Central memory CD8-positive, alpha-beta T cell (primary cell): ENCODE data around the gene SLC45A3.
A peak's percentile ranks its signal among the peaks of the same experiment; 100 is the strongest.

Experiments used
- ATAC-seq: fragments of 150-1000 bp; cut with Tn5 transposase; replicated peaks from 2 replicates; pipeline ENCODE4 v1.10.0; 2022; ENCODE audit warnings: mild to moderate bottlenecking, moderate FRiP score, moderate number of reproducible peaks; ENCODE audit not compliant: poor library complexity, severe bottlenecking; ENCODE audit errors: extremely low read depth
- DNase-seq, 2 donors: peaks; one replicate each; pipeline ENCODE4 v3.0.0; 2021; ENCODE audit warnings: low spot score in 2 of 2
- H3K27ac Mint-ChIP-seq: one replicate; pipeline ENCODE4 v1.8.0; 2022; ENCODE audit warnings: low read depth, mild to moderate bottlenecking, moderate library complexity, mixed read lengths
- H3K27me3 Mint-ChIP-seq: one replicate; pipeline ENCODE4 v1.8.0; 2022; ENCODE audit warnings: mixed read lengths
- H3K36me3 Mint-ChIP-seq: one replicate; pipeline ENCODE4 v1.8.0; 2022; ENCODE audit warnings: mild to moderate bottlenecking, moderate library complexity, mixed read lengths; ENCODE audit not compliant: insufficient read depth
- H3K4me1 Mint-ChIP-seq: one replicate; pipeline ENCODE4 v1.8.0; 2022; ENCODE audit warnings: mixed read lengths
- H3K4me3 Mint-ChIP-seq: one replicate; pipeline ENCODE4 v1.8.0; 2022; ENCODE audit warnings: mild to moderate bottlenecking, moderate library complexity, mixed read lengths
- H3K9me3 Mint-ChIP-seq: one replicate; pipeline ENCODE4 v1.8.0; 2022; ENCODE audit warnings: mixed read lengths

SLC45A3 gene

GRCh38 chr1:205619376-205619775 is 60.9 kb downstream of the SLC45A3 start:
- DNase-seq, result no peak
- ATAC-seq, result no peak
- H3K27ac Mint-ChIP-seq, result no peak overlapping the region
- peaks cover 68% of the 10 kb centered on the region for H3K36me3 Mint-ChIP-seq
- no peaks in the 10 kb centered on the region for H3K9me3 Mint-ChIP-seq
- H3K27me3 Mint-ChIP-seq, result no peaks in the 10 kb centered on the region
- H3K4me1 Mint-ChIP-seq, result peaks cover 27% of the 10 kb centered on the region
- no peak overlapping the region for H3K4me3 Mint-ChIP-seq

GRCh38 chr1:205616563-205617293 is 63.6 kb downstream of the SLC45A3 start:
- DNase-seq (no peak), ATAC-seq (no peak)
- peaks cover 28% of the 10 kb centered on the region for H3K4me1 Mint-ChIP-seq
- H3K9me3 Mint-ChIP-seq, result no peaks in the 10 kb centered on the region
- H3K4me3 Mint-ChIP-seq, result no peak overlapping the region
- H3K27me3 Mint-ChIP-seq, result no peaks in the 10 kb centered on the region
- H3K27ac Mint-ChIP-seq, result peak overlapping the region; percentile 61
- peaks cover 66% of the 10 kb centered on the region for H3K36me3 Mint-ChIP-seq

GRCh38 chr1:205615789-205616188 is 64.5 kb downstream of the SLC45A3 start:
- no peak overlapping the region for H3K4me3 Mint-ChIP-seq
- H3K27ac Mint-ChIP-seq, result peak overlapping the region; percentile 61
- DNase-seq (no peak), ATAC-seq (no peak)
- H3K4me1 Mint-ChIP-seq, result peaks cover 37% of the 10 kb centered on the region
- H3K27me3 Mint-ChIP-seq, result no peaks in the 10 kb centered on the region
- H3K9me3 Mint-ChIP-seq, result no peaks in the 10 kb centered on the region
- H3K36me3 Mint-ChIP-seq, result peaks cover 64% of the 10 kb centered on the region

- H3K9me3 Mint-ChIP-seq, result no peaks in the 10 kb centered on the region
- H3K27ac Mint-ChIP-seq, result no peak overlapping the region
- H3K27me3 Mint-ChIP-seq, result no peaks in the 10 kb centered on the region
- peaks cover 37% of the 10 kb centered on the region for H3K4me1 Mint-ChIP-seq
- no peak overlapping the region for H3K4me3 Mint-ChIP-seq
- DNase-seq (no peak), ATAC-seq (no peak)
- peaks cover 49% of the 10 kb centered on the region for H3K36me3 Mint-ChIP-seq
Observed at GRCh38 chr1:205613854-205614412, 66.4 kb downstream of the SLC45A3 start.

- peaks cover 45% of the 10 kb centered on the region for H3K36me3 Mint-ChIP-seq
- H3K4me3 Mint-ChIP-seq, result no peak overlapping the region
- no peaks in the 10 kb centered on the region for H3K9me3 Mint-ChIP-seq
- peaks cover 43% of the 10 kb centered on the region for H3K4me1 Mint-ChIP-seq
- no peak overlapping the region for H3K27ac Mint-ChIP-seq
- ATAC-seq, result no peak
- no peaks in the 10 kb centered on the region for H3K27me3 Mint-ChIP-seq
- DNase-seq, result no peak
Observed at GRCh38 chr1:205612556-205612955, 67.8 kb downstream of the SLC45A3 start.

- peaks cover 43% of the 10 kb centered on the region for H3K4me1 Mint-ChIP-seq
- no peaks in the 10 kb centered on the region for H3K27me3 Mint-ChIP-seq
- peak overlapping the region; percentile 78 for H3K27ac Mint-ChIP-seq
- H3K36me3 Mint-ChIP-seq, result peaks cover 43% of the 10 kb centered on the region
- DNase-seq (no peak), ATAC-seq (no peak)
- no peaks in the 10 kb centered on the region for H3K9me3 Mint-ChIP-seq
- no peak overlapping the region for H3K4me3 Mint-ChIP-seq
Observed at GRCh38 chr1:205612104-205612503, 68.2 kb downstream of the SLC45A3 start.

- ATAC-seq, result no peak
- H3K4me1 Mint-ChIP-seq, result peaks cover 40% of the 10 kb centered on the region
- peak overlapping the region; percentile 49 for H3K4me3 Mint-ChIP-seq
Observed at GRCh38 chr1:205610901-205611466, 69.3 kb downstream of the SLC45A3 start.

GRCh38 chr1:205610036-205610435 is 70.3 kb downstream of the SLC45A3 start:
- Mint-ChIP-seq H3K27ac (no peak overlapping the region), H3K27me3 (no peaks in the 10 kb centered on the region), H3K4me1 (peaks cover 34% of the 10 kb centered on the region), H3K36me3 (peaks cover 28% of the 10 kb centered on the region), H3K9me3 (no peaks in the 10 kb centered on the region), H3K4me3 (no peak overlapping the region)
- DNase-seq (no peak), ATAC-seq (no peak)

More at GRCh38 chr1:205610901-205611466, 69.3 kb downstream of the SLC45A3 start:
- Mint-ChIP-seq H3K36me3 (peaks cover 34% of the 10 kb centered on the region), H3K9me3 (no peaks in the 10 kb centered on the region), H3K27me3 (no peaks in the 10 kb centered on the region), H3K27ac (peak overlapping the region; percentile 78)
- DNase-seq, result no peak
